Measurements from ENCODE around the gene ROBO2. TPM values are rescaled to one million over a fixed set of nuclear protein-coding genes. Genes with fewer than 3 reads are reported as not detected.

Gene ROBO2
- total and polyA plus RNA-seq, 3 donors from 2014 or later, result 16.1 to 23.3 (median 17.7) TPM

- TF ChIP-seq POLR2A (IDR thresholded peaks at IDR 0.05), result no peak
- TF ChIP-seq, protein P1, sequence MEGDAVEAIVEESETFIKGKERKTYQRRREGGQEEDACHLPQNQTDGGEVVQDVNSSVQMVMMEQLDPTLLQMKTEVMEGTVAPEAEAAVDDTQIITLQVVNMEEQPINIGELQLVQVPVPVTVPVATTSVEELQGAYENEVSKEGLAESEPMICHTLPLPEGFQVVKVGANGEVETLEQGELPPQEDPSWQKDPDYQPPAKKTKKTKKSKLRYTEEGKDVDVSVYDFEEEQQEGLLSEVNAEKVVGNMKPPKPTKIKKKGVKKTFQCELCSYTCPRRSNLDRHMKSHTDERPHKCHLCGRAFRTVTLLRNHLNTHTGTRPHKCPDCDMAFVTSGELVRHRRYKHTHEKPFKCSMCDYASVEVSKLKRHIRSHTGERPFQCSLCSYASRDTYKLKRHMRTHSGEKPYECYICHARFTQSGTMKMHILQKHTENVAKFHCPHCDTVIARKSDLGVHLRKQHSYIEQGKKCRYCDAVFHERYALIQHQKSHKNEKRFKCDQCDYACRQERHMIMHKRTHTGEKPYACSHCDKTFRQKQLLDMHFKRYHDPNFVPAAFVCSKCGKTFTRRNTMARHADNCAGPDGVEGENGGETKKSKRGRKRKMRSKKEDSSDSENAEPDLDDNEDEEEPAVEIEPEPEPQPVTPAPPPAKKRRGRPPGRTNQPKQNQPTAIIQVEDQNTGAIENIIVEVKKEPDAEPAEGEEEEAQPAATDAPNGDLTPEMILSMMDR (IDR thresholded peaks at IDR 0.05), result no peak
- Histone ChIP-seq H3K36me3 (ENCODE audit: low read depth, missing control alignments) (no peaks in the 10 kb centered on the region), H3K9me3 (no peaks in the 10 kb centered on the region), H3K4me1 (no peaks in the 10 kb centered on the region), H3K27me3 (no peaks in the 10 kb centered on the region), H3K4me3 (no peak overlapping the region), H3K27ac (no peak overlapping the region)
- intact Hi-C loops (cut with DNase I; ENCODE audit: low total_unique reads), result no loop called here
- no peak for DNase-seq
- 51 to 55% methylated on average over 2 of the region's 2 CpGs for WGBS, 2 donors
Measured at GRCh38 chr3:77319711-77320110, 279.8 kb downstream of the ROBO2 start.

DNA sequence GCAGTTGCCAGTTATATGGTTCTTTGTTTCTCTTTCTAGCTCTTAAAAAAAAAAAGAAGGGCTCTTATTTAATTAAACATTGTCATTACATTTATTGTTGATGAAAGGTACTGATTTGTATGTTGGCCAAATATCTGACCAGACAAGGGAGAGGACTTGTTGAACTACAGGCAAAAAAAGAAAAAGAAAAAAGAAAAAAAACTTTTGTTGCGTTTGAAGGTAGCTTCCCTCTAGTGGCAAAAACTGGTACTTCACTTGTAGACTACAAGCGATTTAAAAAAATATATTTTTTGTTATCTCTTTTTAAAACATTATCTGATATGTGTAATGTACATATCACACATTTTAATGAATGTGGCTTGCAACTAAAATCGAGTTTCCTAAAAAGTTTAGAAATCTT, 280.6 kb downstream of the ROBO2 start:
- Histone ChIP-seq H3K9me3 (no peaks in the 10 kb centered on the region), H3K4me3 (no peak overlapping the region), H3K27me3 (no peaks in the 10 kb centered on the region), H3K36me3 (ENCODE audit: low read depth, missing control alignments) (no peaks in the 10 kb centered on the region), H3K27ac (no peak overlapping the region), H3K4me1 (no peaks in the 10 kb centered on the region)
- intact Hi-C loops (cut with DNase I; ENCODE audit: low total_unique reads), result no loop called here
- no peak for DNase-seq
- WGBS, 2 donors, result 12 to 20% methylated on average over 3 of the region's 3 CpGs
- TF ChIP-seq, protein P1 (IDR thresholded peaks at IDR 0.05), result peak; percentile 34 to 89 (median 55)
- TF ChIP-seq POLR2A (IDR thresholded peaks at IDR 0.05), result no peak

- no peak for DNase-seq
- intact Hi-C loops (cut with DNase I; ENCODE audit: low total_unique reads), result no loop called here
- no peak overlapping the region for H3K4me3 ChIP-seq
- no peaks in the 10 kb centered on the region for H3K9me3 ChIP-seq
- TF ChIP-seq POLR2A (IDR thresholded peaks at IDR 0.05), result no peak
- TF ChIP-seq, protein P1 (IDR thresholded peaks at IDR 0.05), result no peak
- no peaks in the 10 kb centered on the region for H3K36me3 ChIP-seq (ENCODE audit: low read depth, missing control alignments)
- no peaks in the 10 kb centered on the region for H3K4me1 ChIP-seq
- no peaks in the 10 kb centered on the region for H3K27me3 ChIP-seq
- WGBS, 2 donors, result 49 to 56% methylated on average over 6 of the region's 6 CpGs
- no peak overlapping the region for H3K27ac ChIP-seq
Measured at GRCh38 chr3:77321646-77322045, 281.7 kb downstream of the ROBO2 start.

DNA sequence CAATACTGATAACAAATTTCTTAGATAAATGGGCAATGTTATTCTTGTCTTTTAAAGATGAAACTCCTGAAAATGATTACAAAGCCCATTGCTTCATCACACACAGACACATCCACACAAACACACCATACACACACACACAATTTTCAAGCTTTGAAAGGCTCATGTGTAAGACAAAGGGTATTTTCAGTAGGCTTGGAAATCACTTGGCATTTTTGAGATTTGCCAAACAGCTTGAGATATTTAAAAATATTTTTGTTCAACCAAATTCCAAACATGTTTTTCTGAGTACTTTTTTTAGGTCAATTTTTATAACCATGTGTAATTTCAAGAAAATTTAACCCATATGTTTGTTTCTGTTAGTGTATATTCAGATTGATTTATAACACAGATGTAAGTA, 283.7 kb downstream of the ROBO2 start:
- no peak for TF ChIP-seq POLR2A (IDR thresholded peaks at IDR 0.05)
- TF ChIP-seq, protein P1 (IDR thresholded peaks at IDR 0.05), result no peak
- H3K36me3 ChIP-seq (ENCODE audit: low read depth, missing control alignments), result no peaks in the 10 kb centered on the region
- DNase-seq, result no peak
- no peaks in the 10 kb centered on the region for H3K4me1 ChIP-seq
- H3K27ac ChIP-seq, result no peak overlapping the region
- H3K9me3 ChIP-seq, result no peaks in the 10 kb centered on the region
- intact Hi-C loops (cut with DNase I; ENCODE audit: low total_unique reads), result no loop called here
- H3K27me3 ChIP-seq, result no peaks in the 10 kb centered on the region
- no peak overlapping the region for H3K4me3 ChIP-seq

DNA sequence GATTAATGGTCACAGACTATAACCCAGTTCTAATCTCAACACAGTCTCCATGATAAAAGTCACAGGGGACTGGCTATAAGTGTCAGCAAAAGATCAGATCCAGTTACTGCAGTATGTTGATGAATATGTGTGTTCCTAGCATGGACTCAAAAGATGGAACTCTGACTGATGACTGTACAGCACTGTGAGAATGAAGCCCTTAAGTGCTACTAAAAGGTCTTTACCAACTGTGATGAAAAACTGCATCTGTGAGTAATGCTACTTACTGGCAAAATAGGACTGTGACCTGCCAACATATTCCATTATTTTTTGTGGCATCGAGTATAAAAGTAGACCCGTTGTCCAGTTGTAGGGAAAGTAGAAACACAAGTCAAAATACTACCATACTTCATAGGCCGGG, 284.2 kb downstream of the ROBO2 start:
- TF ChIP-seq POLR2A (IDR thresholded peaks at IDR 0.05), result no peak
- TF ChIP-seq, protein P1 (IDR thresholded peaks at IDR 0.05), result no peak
- WGBS, 2 donors, result 60 to 66% methylated on average over 3 of the region's 3 CpGs

More for the DNA sequence above, 284.2 kb downstream of the ROBO2 start:
- H3K27me3 ChIP-seq, result no peaks in the 10 kb centered on the region
- no peak overlapping the region for H3K27ac ChIP-seq
- no peak for DNase-seq
- H3K4me3 ChIP-seq, result no peak overlapping the region
- intact Hi-C loops (cut with DNase I; ENCODE audit: low total_unique reads), result no loop called here
- no peaks in the 10 kb centered on the region for H3K36me3 ChIP-seq (ENCODE audit: low read depth, missing control alignments)
- no peaks in the 10 kb centered on the region for H3K4me1 ChIP-seq
- no peaks in the 10 kb centered on the region for H3K9me3 ChIP-seq
